Measurements from ENCODE around the gene SOBP.

Gene SOBP

GRCh38 chr6:107674995-107675738, 185.2 kb downstream of the SOBP start:
- Histone ChIP-seq H3K27me3 (no peaks in the 10 kb centered on the region), H3K4me1 (peaks cover 15% of the 10 kb centered on the region), H3K9me3 (no peaks in the 10 kb centered on the region), H3K4me3 (ENCODE audit: low read depth, low read length) (peak overlapping the region; percentile 50), H3K36me3 (no peaks in the 10 kb centered on the region)
- peak; percentile 92 for DNase-seq
- TF ChIP-seq CTCF (IDR thresholded peaks at IDR 0.05; ENCODE audit: low read depth, low read length), result peak; percentile 92

GRCh38 chr6:107676042-107676441, 186.1 kb downstream of the SOBP start:
- Histone ChIP-seq H3K4me3 (ENCODE audit: low read depth, low read length) (no peak overlapping the region), H3K4me1 (peaks cover 10% of the 10 kb centered on the region), H3K36me3 (no peaks in the 10 kb centered on the region), H3K9me3 (no peaks in the 10 kb centered on the region), H3K27me3 (no peaks in the 10 kb centered on the region)
- TF ChIP-seq CTCF (IDR thresholded peaks at IDR 0.05; ENCODE audit: low read depth, low read length), result no peak
- DNase-seq, result no peak

GRCh38 chr6:107677399-107677798, 187.5 kb downstream of the SOBP start:
- Histone ChIP-seq H3K9me3 (no peaks in the 10 kb centered on the region), H3K4me1 (peaks cover 7% of the 10 kb centered on the region), H3K36me3 (no peaks in the 10 kb centered on the region), H3K27me3 (no peaks in the 10 kb centered on the region), H3K4me3 (ENCODE audit: low read depth, low read length) (no peak overlapping the region)
- TF ChIP-seq CTCF (IDR thresholded peaks at IDR 0.05; ENCODE audit: low read depth, low read length), result no peak
- no peak for DNase-seq

- no peak for TF ChIP-seq CTCF (IDR thresholded peaks at IDR 0.05; ENCODE audit: low read depth, low read length)
- Histone ChIP-seq H3K4me1 (peaks cover 7% of the 10 kb centered on the region), H3K27me3 (no peaks in the 10 kb centered on the region), H3K9me3 (no peaks in the 10 kb centered on the region), H3K36me3 (no peaks in the 10 kb centered on the region), H3K4me3 (ENCODE audit: low read depth, low read length) (no peak overlapping the region)
- DNase-seq, result peak; percentile 57
These were observed 189.5 kb downstream of the SOBP start for GRCh38 chr6:107679457-107679856.

GRCh38 chr6:107682721-107683120, 192.8 kb downstream of the SOBP start:
- no peak for DNase-seq
- Histone ChIP-seq H3K4me3 (ENCODE audit: low read depth, low read length) (no peak overlapping the region), H3K4me1 (peaks cover 4% of the 10 kb centered on the region; the same call in 1 of the 2 replicates), H3K27me3 (no peaks in the 10 kb centered on the region), H3K9me3 (no peaks in the 10 kb centered on the region), H3K36me3 (no peaks in the 10 kb centered on the region)
- TF ChIP-seq CTCF (IDR thresholded peaks at IDR 0.05; ENCODE audit: low read depth, low read length), result no peak

GRCh38 chr6:107683183-107683582, 193.3 kb downstream of the SOBP start:
- Histone ChIP-seq H3K4me1 (peaks cover 4% of the 10 kb centered on the region; the same call in 1 of the 2 replicates), H3K4me3 (ENCODE audit: low read depth, low read length) (no peak overlapping the region), H3K9me3 (no peaks in the 10 kb centered on the region), H3K27me3 (no peaks in the 10 kb centered on the region), H3K36me3 (no peaks in the 10 kb centered on the region)
- DNase-seq, result no peak
- TF ChIP-seq CTCF (IDR thresholded peaks at IDR 0.05; ENCODE audit: low read depth, low read length), result no peak
